ENCODE results near the gene CADM2.
"Not testable (repeated sequence)": the region's sequence is repeated elsewhere in the genome, so short reads cannot be mapped to it uniquely, and the experiment has no call there.

The CADM2 gene

GRCh38 chr3:85697156-85697555 is 738.4 kb downstream of the CADM2 start:
- no peak for FAIRE-seq

GRCh38 chr3:85706130-85706529 is 747.3 kb downstream of the CADM2 start:
- FAIRE-seq = no peak

- not testable (repeated sequence) for FAIRE-seq
Measured at GRCh38 chr3:85708325-85708724, 749.5 kb downstream of the CADM2 start.

GRCh38 chr3:85709346-85709892 is 750.6 kb downstream of the CADM2 start:
- FAIRE-seq = no peak

- FAIRE-seq = no peak
Measured at GRCh38 chr3:85710490-85710889, 751.7 kb downstream of the CADM2 start.

GRCh38 chr3:85721409-85722145 is 762.8 kb downstream of the CADM2 start:
- FAIRE-seq = no peak

- no peak for FAIRE-seq
Measured at GRCh38 chr3:85725809-85726208, 767.0 kb downstream of the CADM2 start.

GRCh38 chr3:85726241-85726640 is 767.5 kb downstream of the CADM2 start:
- no peak for FAIRE-seq

GRCh38 chr3:85737846-85738245 is 779.1 kb downstream of the CADM2 start:
- no peak for FAIRE-seq

- FAIRE-seq = no peak
Measured at GRCh38 chr3:85740561-85740960, 781.8 kb downstream of the CADM2 start.

GRCh38 chr3:85758442-85758841 is 799.7 kb downstream of the CADM2 start:
- FAIRE-seq = no peak

- FAIRE-seq = no peak
Measured at GRCh38 chr3:85760342-85760741, 801.6 kb downstream of the CADM2 start.

- FAIRE-seq = no peak
Measured at GRCh38 chr3:85780806-85781205, 822.0 kb downstream of the CADM2 start.

GRCh38 chr3:85781806-85782205 is 823.0 kb downstream of the CADM2 start:
- no peak for FAIRE-seq

GRCh38 chr3:85783291-85783690 is 824.5 kb downstream of the CADM2 start:
- no peak for FAIRE-seq

- FAIRE-seq = no peak
Measured at GRCh38 chr3:85785766-85786165, 827.0 kb downstream of the CADM2 start.

- FAIRE-seq = no peak
Measured at GRCh38 chr3:85790445-85791030, 831.7 kb downstream of the CADM2 start.

- FAIRE-seq = no peak
Measured at GRCh38 chr3:85796140-85796539, 837.4 kb downstream of the CADM2 start.

GRCh38 chr3:85800676-85801075 is 841.9 kb downstream of the CADM2 start:
- no peak for FAIRE-seq

- peak; percentile 12 for FAIRE-seq
Measured at GRCh38 chr3:85801955-85802354, 843.2 kb downstream of the CADM2 start.

- FAIRE-seq = no peak
Measured at GRCh38 chr3:85808755-85809154, 850.0 kb downstream of the CADM2 start.

- FAIRE-seq = no peak
Measured at GRCh38 chr3:85821130-85821756, 862.5 kb downstream of the CADM2 start.

GRCh38 chr3:85835857-85836440 is 877.2 kb downstream of the CADM2 start:
- no peak for FAIRE-seq

Data from endometrium (tissue), 2 donors.